ENCODE results near the gene VPS51.
A peak's percentile ranks its signal among the peaks of the same experiment; 100 is the strongest.
"Not testable (repeated sequence)": the region's sequence is repeated elsewhere in the genome, so short reads cannot be mapped to it uniquely, and the experiment has no call there.

The VPS51 gene

GRCh38 chr11:65135633-65136145, 39.7 kb downstream of the VPS51 start:
- TF ChIP-seq CTCF (IDR thresholded peaks at IDR 0.05; ENCODE audit: borderline replicate concordance, insufficient read depth, low read depth, low read length), result no peak
- H3K4me3 ChIP-seq (ENCODE audit: low read depth, low read length), result peak overlapping the region; percentile 99

- TF ChIP-seq CTCF (IDR thresholded peaks at IDR 0.05; ENCODE audit: borderline replicate concordance, insufficient read depth, low read depth, low read length), result no peak
- no peak overlapping the region for H3K4me3 ChIP-seq (ENCODE audit: low read depth, low read length)
These were observed 40.6 kb downstream of the VPS51 start for GRCh38 chr11:65136515-65137096.

GRCh38 chr11:65141896-65142494, 46.0 kb downstream of the VPS51 start:
- TF ChIP-seq CTCF (IDR thresholded peaks at IDR 0.05; ENCODE audit: borderline replicate concordance, insufficient read depth, low read depth, low read length), result no peak
- no peak overlapping the region for H3K4me3 ChIP-seq (ENCODE audit: low read depth, low read length)

GRCh38 chr11:65147352-65148075, 51.5 kb downstream of the VPS51 start:
- no peak for TF ChIP-seq CTCF (IDR thresholded peaks at IDR 0.05; ENCODE audit: borderline replicate concordance, insufficient read depth, low read depth, low read length)
- no peak overlapping the region for H3K4me3 ChIP-seq (ENCODE audit: low read depth, low read length)

- no peak overlapping the region for H3K4me3 ChIP-seq (ENCODE audit: low read depth, low read length)
- TF ChIP-seq CTCF (IDR thresholded peaks at IDR 0.05; ENCODE audit: borderline replicate concordance, insufficient read depth, low read depth, low read length), result no peak
These were observed 52.6 kb downstream of the VPS51 start for GRCh38 chr11:65148657-65149056.

- not testable (repeated sequence) for H3K4me3 ChIP-seq (ENCODE audit: low read depth, low read length)
These were observed 54.1 kb downstream of the VPS51 start for GRCh38 chr11:65150131-65150508.

- TF ChIP-seq CTCF (IDR thresholded peaks at IDR 0.05; ENCODE audit: borderline replicate concordance, insufficient read depth, low read depth, low read length), result no peak
- H3K4me3 ChIP-seq (ENCODE audit: low read depth, low read length), result peak overlapping the region; percentile 19
These were observed 54.7 kb downstream of the VPS51 start for GRCh38 chr11:65150509-65151299.

Data from GM12875 (cell line).